ENCODE data around the gene MATK. TPM values are rescaled to one million over a fixed set of nuclear protein-coding genes. Genes with fewer than 3 reads are reported as not detected.

The MATK gene
- total and polyA plus RNA-seq, 7 donors, result 0.16 to 0.68 (median 0.32) TPM

GRCh38 chr19:3826163-3826562 lies 40.0 kb upstream of the MATK start:
- Histone ChIP-seq H3K4me3 (no peak overlapping the region), H3K27me3 (ENCODE audit: insufficient read depth in 3 of 3, low read length in 2 of 3) (peaks cover 0 to 40% (median 9%) of the 10 kb centered on the region in 3 donors), H3K27ac (no peak overlapping the region), H3K36me3 (ENCODE audit: insufficient read depth in 1 of 2, low read depth in 1 of 2) (no peaks in the 10 kb centered on the region), H3K9me3 (no peaks in the 10 kb centered on the region), H3K4me1 (no peaks in the 10 kb centered on the region)
- intact Hi-C loops (cut with DNase I), result no loop called here
- WGBS, 3 donors, result 39 to 53% (median 51%) methylated on average over 12 of the region's 12 CpGs
- ATAC-seq (no peak), DNase-seq (no peak)
- TF ChIP-seq, protein P1, sequence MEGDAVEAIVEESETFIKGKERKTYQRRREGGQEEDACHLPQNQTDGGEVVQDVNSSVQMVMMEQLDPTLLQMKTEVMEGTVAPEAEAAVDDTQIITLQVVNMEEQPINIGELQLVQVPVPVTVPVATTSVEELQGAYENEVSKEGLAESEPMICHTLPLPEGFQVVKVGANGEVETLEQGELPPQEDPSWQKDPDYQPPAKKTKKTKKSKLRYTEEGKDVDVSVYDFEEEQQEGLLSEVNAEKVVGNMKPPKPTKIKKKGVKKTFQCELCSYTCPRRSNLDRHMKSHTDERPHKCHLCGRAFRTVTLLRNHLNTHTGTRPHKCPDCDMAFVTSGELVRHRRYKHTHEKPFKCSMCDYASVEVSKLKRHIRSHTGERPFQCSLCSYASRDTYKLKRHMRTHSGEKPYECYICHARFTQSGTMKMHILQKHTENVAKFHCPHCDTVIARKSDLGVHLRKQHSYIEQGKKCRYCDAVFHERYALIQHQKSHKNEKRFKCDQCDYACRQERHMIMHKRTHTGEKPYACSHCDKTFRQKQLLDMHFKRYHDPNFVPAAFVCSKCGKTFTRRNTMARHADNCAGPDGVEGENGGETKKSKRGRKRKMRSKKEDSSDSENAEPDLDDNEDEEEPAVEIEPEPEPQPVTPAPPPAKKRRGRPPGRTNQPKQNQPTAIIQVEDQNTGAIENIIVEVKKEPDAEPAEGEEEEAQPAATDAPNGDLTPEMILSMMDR (IDR thresholded peaks at IDR 0.05), result no peak

GRCh38 chr19:3825286-3825956 lies 39.2 kb upstream of the MATK start:
- Histone ChIP-seq H3K27ac (no peak overlapping the region), H3K4me3 (no peak overlapping the region), H3K9me3 (no peaks in the 10 kb centered on the region), H3K4me1 (no peaks in the 10 kb centered on the region), H3K36me3 (ENCODE audit: insufficient read depth in 1 of 2, low read depth in 1 of 2) (no peaks in the 10 kb centered on the region), H3K27me3 (ENCODE audit: insufficient read depth in 3 of 3, low read length in 2 of 3) (peaks cover 0 to 35% (median 7%) of the 10 kb centered on the region in 3 donors)
- TF ChIP-seq, protein P1 (IDR thresholded peaks at IDR 0.05), result no peak
- no peak for DNase-seq
- no peak for ATAC-seq
- 62 to 69% (median 62%) methylated on average over 32 of the region's 32 CpGs for WGBS, 3 donors
- intact Hi-C loops (cut with DNase I), result no loop called here

DNA sequence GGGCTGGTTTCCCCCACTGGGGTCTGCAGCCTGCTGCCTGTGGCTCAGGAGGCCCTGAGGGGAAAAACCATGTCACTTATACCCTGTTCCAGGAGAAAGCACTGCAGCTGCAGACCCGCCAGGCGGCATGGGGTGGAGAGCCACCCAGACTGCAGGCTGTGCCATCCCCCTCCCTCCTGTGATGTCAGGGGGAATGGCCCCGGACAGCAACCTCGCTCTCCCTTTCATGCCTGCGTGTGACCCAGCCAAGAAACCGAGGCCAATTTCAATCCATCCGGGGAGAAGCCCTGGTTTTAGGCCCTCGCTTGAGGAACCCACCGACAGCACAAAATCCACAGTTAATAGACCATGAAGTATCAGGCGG lies 37.2 kb upstream of the MATK start:
- no peak for DNase-seq
- H3K4me3 ChIP-seq, result no peak overlapping the region

GRCh38 chr19:3822683-3823349 lies 36.6 kb upstream of the MATK start:
- no peak for DNase-seq
- H3K9me3 ChIP-seq, result no peaks in the 10 kb centered on the region
- intact Hi-C loops (cut with DNase I), result loop anchor here in 1 of 2 donors (5.0 kb wide), 1 partner anchor 164 kb away; the partner anchor contains the start of gene EEF2
- 80 to 86% (median 80%) methylated on average over 26 of the region's 26 CpGs for WGBS, 3 donors
- peaks cover 0 to 42% (median 12%) of the 10 kb centered on the region in 3 donors for H3K27me3 ChIP-seq (ENCODE audit: insufficient read depth in 3 of 3, low read length in 2 of 3)
- H3K27ac ChIP-seq, result no peak overlapping the region
- no peak overlapping the region for H3K4me3 ChIP-seq
- ATAC-seq, result no peak
- no peaks in the 10 kb centered on the region for H3K4me1 ChIP-seq
- no peaks in the 10 kb centered on the region for H3K36me3 ChIP-seq (ENCODE audit: insufficient read depth in 1 of 2, low read depth in 1 of 2)
- TF ChIP-seq, protein P1 (IDR thresholded peaks at IDR 0.05), result no peak

More for the DNA sequence above, 37.2 kb upstream of the MATK start:
- no peaks in the 10 kb centered on the region for H3K4me1 ChIP-seq
- ATAC-seq, result no peak
- no peaks in the 10 kb centered on the region for H3K36me3 ChIP-seq (ENCODE audit: insufficient read depth in 1 of 2, low read depth in 1 of 2)
- intact Hi-C loops (cut with DNase I), result loop anchor here in 1 of 2 donors (5.0 kb wide), 1 partner anchor 164 kb away; the partner anchor contains the start of gene EEF2
- peaks cover 0 to 36% (median 12%) of the 10 kb centered on the region in 3 donors for H3K27me3 ChIP-seq (ENCODE audit: insufficient read depth in 3 of 3, low read length in 2 of 3)
- TF ChIP-seq, protein P1 (IDR thresholded peaks at IDR 0.05), result no peak
- 30 to 51% (median 40%) methylated on average over 10 of the region's 10 CpGs for WGBS, 3 donors
- H3K27ac ChIP-seq, result no peak overlapping the region
- no peaks in the 10 kb centered on the region for H3K9me3 ChIP-seq
